RWPE1 (cell line): ENCODE data around the gene TNNI3K.
"Not testable (repeated sequence)": the region's sequence is repeated elsewhere in the genome, so short reads cannot be mapped to it uniquely, and the experiment has no call there.

Experiments used
- CTCF ChIA-PET: fragments of 350-600 bp; sonication (Branson Sonifier 250); formaldehyde crosslinking; extraction: SDS; loops from one replicate; lab custom pipeline; 2021; lab: Yijun Ruan, JAX
- POLR2A ChIA-PET: fragments of 400-600 bp; formaldehyde crosslinking; extraction: SDS; loops from one replicate; lab custom pipeline; 2020; ENCODE audit warnings: antibody characterized with exemption; ENCODE audit not compliant: low non-redundant PET; lab: Yijun Ruan, JAX
- DNase-seq: peaks from one replicate; pipeline ENCODE4 v3.0.0; 2012; ENCODE audit warnings: low spot score
- H3K27ac ChIP-seq: fragments of 450-650 bp; 2 replicates; pipeline ENCODE4 v1.5.1; 2017
- TF ChIP-seq, protein P1 (sequence below): fragments of 450-650 bp; conservative IDR thresholded peaks from 2 replicates; pipeline ENCODE4 v1.5.1; 2017; ENCODE audit warnings: low read depth, mild to moderate bottlenecking

The TNNI3K gene

GRCh38 chr1:74237787-74238186 lies 2.6 kb downstream of the TNNI3K start:
- ChIA-PET POLR2A (no interaction called here), CTCF (interaction anchor here (0.6 kb wide), 1 partner anchor 361 kb away, joined by 5 read pairs; no protein-coding TSS in a partner anchor)
- TF ChIP-seq, protein P1, sequence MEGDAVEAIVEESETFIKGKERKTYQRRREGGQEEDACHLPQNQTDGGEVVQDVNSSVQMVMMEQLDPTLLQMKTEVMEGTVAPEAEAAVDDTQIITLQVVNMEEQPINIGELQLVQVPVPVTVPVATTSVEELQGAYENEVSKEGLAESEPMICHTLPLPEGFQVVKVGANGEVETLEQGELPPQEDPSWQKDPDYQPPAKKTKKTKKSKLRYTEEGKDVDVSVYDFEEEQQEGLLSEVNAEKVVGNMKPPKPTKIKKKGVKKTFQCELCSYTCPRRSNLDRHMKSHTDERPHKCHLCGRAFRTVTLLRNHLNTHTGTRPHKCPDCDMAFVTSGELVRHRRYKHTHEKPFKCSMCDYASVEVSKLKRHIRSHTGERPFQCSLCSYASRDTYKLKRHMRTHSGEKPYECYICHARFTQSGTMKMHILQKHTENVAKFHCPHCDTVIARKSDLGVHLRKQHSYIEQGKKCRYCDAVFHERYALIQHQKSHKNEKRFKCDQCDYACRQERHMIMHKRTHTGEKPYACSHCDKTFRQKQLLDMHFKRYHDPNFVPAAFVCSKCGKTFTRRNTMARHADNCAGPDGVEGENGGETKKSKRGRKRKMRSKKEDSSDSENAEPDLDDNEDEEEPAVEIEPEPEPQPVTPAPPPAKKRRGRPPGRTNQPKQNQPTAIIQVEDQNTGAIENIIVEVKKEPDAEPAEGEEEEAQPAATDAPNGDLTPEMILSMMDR: no peak
- H3K27ac ChIP-seq: no peak overlapping the region
- no peak for DNase-seq

- CTCF ChIA-PET: no interaction called here
- POLR2A ChIA-PET: no interaction called here
- no peak for DNase-seq
- TF ChIP-seq, protein P1: no peak
- H3K27ac ChIP-seq: no peak overlapping the region
Observed at GRCh38 chr1:74245168-74245772, 10.1 kb downstream of the TNNI3K start.

DNA sequence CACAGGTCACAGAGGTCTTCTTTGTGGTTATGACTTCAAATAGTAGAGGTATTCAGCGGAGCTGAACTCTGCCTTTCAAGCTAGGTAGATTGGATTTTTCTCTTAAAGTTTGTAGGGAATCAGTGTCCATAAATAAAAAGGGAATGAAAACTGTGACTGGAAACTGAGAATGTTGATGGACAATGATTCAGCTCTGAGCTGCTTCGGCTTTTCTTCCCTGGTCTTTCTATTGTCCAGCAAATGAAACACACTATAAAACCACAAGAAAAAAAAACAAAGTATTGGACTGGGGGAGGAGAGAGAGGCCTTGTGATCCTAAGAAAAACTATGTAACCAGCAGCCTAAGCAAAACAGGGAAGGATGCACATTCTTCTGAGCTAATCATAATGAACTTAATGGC lies 11.1 kb downstream of the TNNI3K start:
- no peak for DNase-seq
- POLR2A ChIA-PET: no interaction called here
- no peak overlapping the region for H3K27ac ChIP-seq
- TF ChIP-seq, protein P1: no peak
- CTCF ChIA-PET: no interaction called here

GRCh38 chr1:74247881-74248528 lies 12.8 kb downstream of the TNNI3K start:
- ChIA-PET CTCF (no interaction called here), POLR2A (no interaction called here)
- TF ChIP-seq, protein P1: no peak
- no peak overlapping the region for H3K27ac ChIP-seq
- DNase-seq: no peak

DNA sequence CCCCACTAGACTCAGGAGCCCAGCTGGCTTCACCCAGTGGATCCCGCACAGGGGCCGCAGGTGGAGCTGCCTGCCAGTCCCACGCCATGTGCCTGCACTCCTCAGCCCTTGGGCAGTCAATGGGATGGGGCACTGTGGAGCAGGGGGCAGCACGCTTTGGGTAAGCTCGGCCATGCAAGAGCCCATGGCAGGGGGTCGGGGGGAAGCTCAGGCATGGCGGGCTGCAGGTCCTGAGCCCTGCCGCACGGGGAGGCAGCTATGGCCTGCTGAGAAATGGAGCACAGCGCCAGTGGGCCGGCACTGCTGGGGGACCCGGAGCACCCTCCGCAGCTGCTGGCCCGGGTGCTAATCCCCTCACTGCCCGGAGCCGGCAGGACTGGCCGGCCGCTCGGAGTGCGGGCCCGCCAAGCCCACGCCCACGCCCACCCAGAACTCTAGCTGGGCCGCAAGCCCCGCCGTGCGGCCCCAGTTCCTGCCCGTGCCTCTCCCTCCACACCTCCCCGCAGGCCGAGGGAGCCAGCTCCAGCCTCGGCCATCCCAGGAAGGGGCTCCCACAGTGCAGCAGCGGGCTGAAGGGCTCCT lies 18.1 kb downstream of the TNNI3K start:
- POLR2A ChIA-PET, DNase-seq, CTCF ChIA-PET, H3K27ac ChIP-seq: not testable (repeated sequence)

DNA sequence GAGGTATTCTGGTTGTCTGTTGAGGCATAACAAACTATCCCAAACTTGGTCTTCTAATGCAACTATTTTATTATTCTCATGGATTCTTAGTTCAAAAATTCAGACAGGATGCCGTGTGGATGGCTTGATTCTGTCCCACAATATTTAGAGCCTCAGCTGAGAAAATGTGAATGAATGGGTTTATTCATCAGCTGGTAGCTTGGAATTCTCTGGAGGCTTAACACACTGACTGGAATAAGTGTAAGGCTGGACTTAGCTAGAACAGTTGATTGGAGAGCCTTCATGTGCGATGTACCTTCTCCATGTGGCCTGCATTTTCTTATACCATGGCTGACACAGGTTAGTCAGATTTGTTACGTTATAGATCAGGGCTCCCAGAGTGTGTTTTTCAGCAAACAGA lies 30.8 kb downstream of the TNNI3K start:
- H3K27ac ChIP-seq: no peak overlapping the region
- TF ChIP-seq, protein P1: no peak
- POLR2A ChIA-PET: interaction anchor here (0.6 kb wide), 1 partner anchor 443 kb away, joined by 3 read pairs; no protein-coding TSS in a partner anchor
- DNase-seq: no peak
- CTCF ChIA-PET: interaction anchor here (0.5 kb wide), 1 partner anchor 16 kb away, joined by 4 read pairs; no protein-coding TSS in a partner anchor

DNA sequence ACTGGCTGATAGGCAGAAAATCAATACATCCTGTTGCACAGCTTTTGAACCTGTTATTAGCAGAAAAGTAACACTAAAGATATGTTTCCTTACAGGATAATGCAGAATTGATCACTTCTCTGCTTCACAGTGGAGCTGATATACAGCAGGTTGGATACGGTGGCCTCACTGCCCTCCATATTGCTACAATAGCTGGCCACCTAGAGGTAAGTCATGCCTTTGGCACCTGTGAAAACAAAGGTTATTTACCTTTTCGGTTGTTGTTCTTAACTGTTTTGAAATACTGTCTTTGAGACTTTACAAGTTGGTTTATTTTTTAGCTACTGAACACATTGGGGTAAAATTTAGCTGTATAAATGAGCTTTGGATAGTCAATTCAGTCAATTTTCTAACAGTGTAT lies 36.3 kb downstream of the TNNI3K start:
- no peak for DNase-seq
- POLR2A ChIA-PET: no interaction called here
- TF ChIP-seq, protein P1: no peak
- CTCF ChIA-PET: interaction anchor here (0.7 to 1.0 kb wide), 2 partner anchors 15 to 72 kb away, joined by 3 read pairs; no protein-coding TSS in a partner anchor
- H3K27ac ChIP-seq: no peak overlapping the region
